PC-9 (cell line): ENCODE results near the gene ROBO1.

Source experiments
- CTCF ChIP-seq: fragments of 200-600 bp; sonication (generic); conservative IDR thresholded peaks from 2 replicates; pipeline ENCODE4 v1.6.1; 2017; ENCODE audit warnings: mixed run types, antibody characterized with exemption, mild to moderate bottlenecking, moderate library complexity
- EZH2 ChIP-seq: fragments of 200-600 bp; sonication (generic); IDR thresholded peaks from 2 replicates; pipeline ENCODE4 v1.8.0; 2017; ENCODE audit warnings: antibody characterized with exemption, low read depth

DNA sequence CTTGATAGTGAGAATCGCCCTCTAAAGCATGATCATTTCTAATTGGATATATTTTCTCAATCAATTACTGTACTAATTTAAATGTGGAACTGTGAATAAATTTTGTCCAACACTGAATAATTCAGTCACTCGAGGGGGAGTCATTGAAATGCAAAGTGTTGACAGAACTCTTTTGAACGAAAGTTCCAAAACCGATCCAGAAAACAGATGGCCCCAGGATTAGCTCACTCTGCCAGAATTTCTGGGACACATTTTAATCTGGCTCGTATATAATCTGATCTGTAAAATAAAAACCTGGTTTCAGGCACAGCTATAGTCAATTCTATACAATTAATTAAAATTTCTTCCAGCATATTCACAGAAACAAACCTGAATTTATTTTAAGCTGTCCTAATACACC, 580.4 kb downstream of the ROBO1 start:
- no peak for TF ChIP-seq CTCF
- no peak for TF ChIP-seq EZH2
